GM12801 (cell line): ENCODE results near the gene MRPL32.

ENCODE experiments used
- CTCF ChIP-seq: IDR thresholded peaks from one replicate; pipeline ENCODE4 v1.5.1; 2011; ENCODE audit warnings: control low read depth; ENCODE audit not compliant: insufficient read length; ENCODE audit errors: extremely low read depth

MRPL32 gene

GRCh38 chr7:42986781-42987248 lies 54.6 kb downstream of the MRPL32 start:
- TF ChIP-seq CTCF = no peak
